ENCODE measurements around the gene MT1G. TPM values are rescaled to one million over a fixed set of nuclear protein-coding genes. Genes with fewer than 3 reads are reported as not detected.

Gene MT1G
- total and polyA plus RNA-seq, 8 donors = 1.0 to 22.1 (median 2.4) TPM

DNA sequence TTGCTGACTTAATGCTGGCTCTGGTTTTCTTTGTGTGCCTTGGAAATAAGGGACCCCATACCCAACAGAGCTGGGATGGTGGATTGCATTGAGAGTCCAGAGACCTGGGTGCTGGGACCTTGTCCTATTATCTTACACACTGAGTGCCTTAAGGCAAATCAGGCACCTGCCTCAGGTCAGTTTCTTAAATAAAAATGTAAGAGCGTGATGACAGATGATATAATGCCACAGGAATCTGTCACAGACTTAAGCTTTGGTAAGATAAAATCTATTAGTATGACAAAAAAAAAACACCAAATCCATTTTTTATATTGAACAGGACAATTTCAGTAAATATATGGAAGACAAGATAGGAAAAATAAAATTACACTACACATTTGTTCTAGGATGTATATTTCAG, 27.8 kb downstream of the MT1G start:
- Histone ChIP-seq H3K9me3 (no peaks in the 10 kb centered on the region), H3K27ac (no peak overlapping the region), H3K4me3 (no peak overlapping the region), H3K4me1 (peaks cover 0 to 35% of the 10 kb centered on the region in 2 donors), H3K27me3 (peaks cover 35 to 95% of the 10 kb centered on the region in 2 donors), H3K36me3 (no peaks in the 10 kb centered on the region)
- intact Hi-C loops (cut with DNase I) = no loop called here
- no peak for DNase-seq
- TF ChIP-seq, protein P1, sequence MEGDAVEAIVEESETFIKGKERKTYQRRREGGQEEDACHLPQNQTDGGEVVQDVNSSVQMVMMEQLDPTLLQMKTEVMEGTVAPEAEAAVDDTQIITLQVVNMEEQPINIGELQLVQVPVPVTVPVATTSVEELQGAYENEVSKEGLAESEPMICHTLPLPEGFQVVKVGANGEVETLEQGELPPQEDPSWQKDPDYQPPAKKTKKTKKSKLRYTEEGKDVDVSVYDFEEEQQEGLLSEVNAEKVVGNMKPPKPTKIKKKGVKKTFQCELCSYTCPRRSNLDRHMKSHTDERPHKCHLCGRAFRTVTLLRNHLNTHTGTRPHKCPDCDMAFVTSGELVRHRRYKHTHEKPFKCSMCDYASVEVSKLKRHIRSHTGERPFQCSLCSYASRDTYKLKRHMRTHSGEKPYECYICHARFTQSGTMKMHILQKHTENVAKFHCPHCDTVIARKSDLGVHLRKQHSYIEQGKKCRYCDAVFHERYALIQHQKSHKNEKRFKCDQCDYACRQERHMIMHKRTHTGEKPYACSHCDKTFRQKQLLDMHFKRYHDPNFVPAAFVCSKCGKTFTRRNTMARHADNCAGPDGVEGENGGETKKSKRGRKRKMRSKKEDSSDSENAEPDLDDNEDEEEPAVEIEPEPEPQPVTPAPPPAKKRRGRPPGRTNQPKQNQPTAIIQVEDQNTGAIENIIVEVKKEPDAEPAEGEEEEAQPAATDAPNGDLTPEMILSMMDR (IDR thresholded peaks at IDR 0.05) = no peak
- no peak for ATAC-seq

DNA sequence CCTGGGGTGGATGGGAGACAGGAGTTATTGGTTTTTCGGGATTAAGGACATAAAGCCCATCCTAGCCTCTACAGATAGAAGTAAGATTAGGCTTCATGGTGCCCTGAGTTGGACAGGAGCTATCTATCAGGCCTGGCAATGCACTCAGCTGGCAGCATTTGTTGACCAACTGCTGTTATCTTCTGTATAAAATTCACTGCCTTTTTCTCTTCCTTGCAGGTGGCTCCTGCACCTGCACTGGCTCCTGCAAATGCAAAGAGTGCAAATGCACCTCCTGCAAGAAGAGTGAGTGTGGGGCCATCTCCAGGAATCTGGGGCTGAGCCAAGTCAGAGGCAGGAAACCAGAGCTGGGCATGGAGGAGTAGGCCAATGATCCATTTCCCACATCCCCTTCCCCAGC, 28.8 kb downstream of the MT1G start:
- H3K27me3 ChIP-seq = peaks cover 32 to 96% of the 10 kb centered on the region in 2 donors

DNA sequence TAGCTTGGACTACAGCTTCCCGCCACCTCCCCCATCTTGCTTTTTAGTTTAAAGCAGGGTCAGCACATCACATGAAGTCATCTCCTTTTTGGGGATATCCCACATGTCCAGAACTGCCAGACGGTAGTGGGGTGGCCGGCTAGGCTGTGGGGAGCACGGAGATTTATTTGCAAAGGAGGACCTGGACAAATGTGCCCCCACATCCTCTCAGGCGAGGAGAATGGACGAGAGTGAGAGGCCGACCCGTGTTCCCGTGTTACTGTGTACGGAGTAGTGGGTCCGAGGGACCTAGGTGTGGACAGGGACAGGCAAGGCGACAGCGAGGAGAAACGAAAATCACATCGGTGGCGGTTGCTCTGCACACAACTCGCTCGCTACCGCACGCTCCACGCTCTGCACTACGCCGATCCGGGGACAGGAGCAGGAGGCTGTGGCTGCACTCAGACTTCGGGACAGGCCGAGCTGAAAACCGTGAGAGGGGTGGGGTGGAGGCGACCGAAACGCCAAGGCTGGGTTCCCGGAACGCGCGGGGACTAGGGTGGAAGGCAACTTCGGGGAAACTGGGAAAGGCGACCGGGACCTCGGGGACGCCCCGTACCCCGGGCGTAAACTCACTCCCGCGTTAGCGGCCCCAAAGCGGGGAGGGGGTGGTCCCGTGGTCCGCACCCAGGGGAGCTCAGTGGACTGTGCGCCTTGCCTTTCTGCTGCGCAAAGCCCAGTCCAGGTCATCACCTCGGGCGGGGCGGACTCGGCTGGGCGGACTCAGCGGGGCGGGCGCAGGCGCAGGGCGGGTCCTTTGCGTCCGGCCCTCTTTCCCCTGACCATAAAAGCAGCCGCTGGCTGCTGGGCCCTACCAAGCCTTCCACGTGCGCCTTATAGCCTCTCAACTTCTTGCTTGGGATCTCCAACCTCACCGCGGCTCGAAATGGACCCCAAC, 29.8 kb downstream of the MT1G start, which contains the start of gene MT1A:
Gene MT1A (plus strand): TSS at position 853 of the 937 bp plus-strand sequence. CDS start 73 bp downstream, at position 926.
- H3K4me1 ChIP-seq = peaks cover 0 to 32% of the 10 kb centered on the region in 2 donors
- H3K27me3 ChIP-seq = peaks cover 26 to 96% of the 10 kb centered on the region in 2 donors
- peak; percentile 89 for ATAC-seq
- H3K36me3 ChIP-seq = no peaks in the 10 kb centered on the region
- peak within 1 kb of the TSS; percentile 34 to 41 for H3K4me3 ChIP-seq
- H3K9me3 ChIP-seq = no peaks in the 10 kb centered on the region
- intact Hi-C loops (cut with DNase I) = no loop called here
- TF ChIP-seq, protein P1 (IDR thresholded peaks at IDR 0.05) = no peak
- peak within 1 kb of the TSS; percentile 26 to 58 for H3K27ac ChIP-seq
- peak; percentile 36 to 89 (median 63) for DNase-seq

More for the DNA sequence above, 28.8 kb downstream of the MT1G start:
- Histone ChIP-seq H3K27ac (no peak overlapping the region), H3K4me3 (peak overlapping the region in 1 of 2 donors; percentile 41), H3K36me3 (no peaks in the 10 kb centered on the region), H3K4me1 (peaks cover 0 to 42% of the 10 kb centered on the region in 2 donors), H3K9me3 (no peaks in the 10 kb centered on the region)
- intact Hi-C loops (cut with DNase I) = no loop called here
- TF ChIP-seq, protein P1 (IDR thresholded peaks at IDR 0.05) = no peak
- DNase-seq (no peak), ATAC-seq (no peak)

DNA sequence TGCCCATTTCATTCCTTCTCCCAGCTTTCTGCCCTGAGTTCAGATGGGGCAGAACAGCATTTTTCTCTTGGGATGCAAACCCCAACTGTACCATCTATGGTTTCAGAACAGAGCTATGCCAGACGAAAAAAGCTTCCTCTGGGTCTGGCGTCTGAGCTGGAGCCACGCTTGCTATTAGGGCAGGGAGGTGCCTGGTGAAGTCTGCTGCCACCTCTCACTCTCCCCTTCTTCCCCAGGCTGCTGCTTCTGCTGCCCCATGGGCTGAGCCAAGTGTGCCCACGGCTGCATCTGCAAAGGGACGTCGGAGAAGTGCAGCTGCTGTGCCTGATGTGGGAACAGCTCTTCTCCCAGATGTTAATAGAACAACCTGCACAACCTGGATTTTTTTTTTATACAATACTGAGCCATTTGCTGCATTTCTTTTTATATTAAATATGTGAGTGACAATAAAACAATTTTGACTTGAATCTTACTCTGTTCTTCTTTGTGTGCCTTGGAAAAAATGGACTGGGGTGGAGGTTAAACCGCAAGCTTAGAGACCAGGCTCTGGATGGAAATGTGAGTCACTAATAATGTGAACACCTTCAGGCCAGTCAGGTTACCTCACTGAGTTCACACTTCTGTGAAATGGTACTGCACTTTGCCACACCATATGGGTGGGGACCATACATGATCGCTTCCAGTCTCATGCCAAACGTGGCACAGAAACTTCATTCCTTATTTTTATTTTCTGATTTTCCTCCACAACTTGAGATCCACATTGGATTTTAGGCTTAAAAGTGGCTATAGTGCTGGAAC, 31.1 kb downstream of the MT1G start:
- TF ChIP-seq, protein P1 (IDR thresholded peaks at IDR 0.05) = no peak
- intact Hi-C loops (cut with DNase I) = no loop called here
- peaks cover 35 to 98% of the 10 kb centered on the region in 2 donors for H3K27me3 ChIP-seq

More for the DNA sequence above, 31.1 kb downstream of the MT1G start:
- Histone ChIP-seq H3K9me3 (no peaks in the 10 kb centered on the region), H3K4me3 (no peak overlapping the region), H3K36me3 (no peaks in the 10 kb centered on the region), H3K4me1 (peaks cover 0 to 31% of the 10 kb centered on the region in 2 donors), H3K27ac (no peak overlapping the region)
- no peak for DNase-seq
- ATAC-seq = no peak
